Activated CD8-positive, alpha-beta T cell treated with anti-CD3 and anti-CD28 coated beads, Interleukin-2, amount 10 ng/mL, durations not matched to agents 7 days and 5 days (primary cell): ENCODE data around the gene PDXP. TPM values are rescaled to one million over a fixed set of nuclear protein-coding genes. Genes with fewer than 3 reads are reported as not detected.

Experiments used
- total RNA-seq, 2 experiments: library from RNA; stranded (reverse); gene quantifications; one replicate each; pipeline ENCODE4 v1.2.3, GENCODE V29; 2021

The PDXP gene
- total RNA-seq, 2 experiments from 2014 or later, result 31.5 to 33.5 TPM

Other genes starting within 250 kb of the PDXP start
- under 1 TPM; 0.05 to 0.08 TPM for gene ELFN2, start 231.2 kb upstream of the PDXP start, total RNA-seq
- gene MFNG, start 172.3 kb upstream of the PDXP start, total RNA-seq, result 100 to 1,000 TPM; 227 to 232 TPM
- gene CARD10, start 139.3 kb upstream of the PDXP start, total RNA-seq, result under 1 TPM in 1 of 2 experiments, not detected in 1; 0.31 TPM
- gene CDC42EP1, start 98.2 kb upstream of the PDXP start, total RNA-seq, result under 1 TPM; 0.13 to 0.21 TPM
- not detected for gene LGALS2, start 78.6 kb upstream of the PDXP start, total RNA-seq
- gene GGA1, start 49.9 kb upstream of the PDXP start, total RNA-seq, result 10 to 100 TPM; 66.3 to 69.5 TPM
- gene SH3BP1, start 19.1 kb upstream of the PDXP start, total RNA-seq, result 100 to 1,000 TPM; 216 to 218 TPM
- 1,000 to 10,000 TPM; 1,444 to 1,502 TPM for gene LGALS1, start 16.9 kb downstream of the PDXP start, total RNA-seq
- 10 to 100 TPM; 42.6 to 45.3 TPM for gene NOL12, start 27.6 kb downstream of the PDXP start, total RNA-seq
- gene TRIOBP, start 38.3 kb downstream of the PDXP start, total RNA-seq, result 10 to 100 TPM; 45.2 to 45.8 TPM
- gene GCAT, start 149.2 kb downstream of the PDXP start, total RNA-seq, result 10 to 100 TPM; 14.3 to 18.3 TPM
- under 1 TPM in 1 of 2 experiments, not detected in 1; 0.24 TPM for gene GALR3, start 164.7 kb downstream of the PDXP start, total RNA-seq
- gene ANKRD54, start 185.6 kb downstream of the PDXP start, total RNA-seq, result 10 to 100 TPM; 28.6 to 29.9 TPM
- gene EIF3L, start 190.7 kb downstream of the PDXP start, total RNA-seq, result 100 to 1,000 TPM; 391 to 410 TPM
- 10 to 100 TPM; 21.3 to 24.5 TPM for gene MICALL1, start 247.6 kb downstream of the PDXP start, total RNA-seq